H9 (cell line): ENCODE results near the gene SMARCC1. TPM values are rescaled to one million over a fixed set of nuclear protein-coding genes. Genes with fewer than 3 reads are reported as not detected.

Source experiments
- DNase-seq: peaks from one replicate; pipeline ENCODE4 v3.0.0-alpha.2; 2017
- H2AFZ ChIP-seq: one replicate; pipeline ENCODE4 v1.6.1; 2013; ENCODE audit warnings: mild to moderate bottlenecking, low read length, control low read depth, moderate library complexity
- H2AK5ac ChIP-seq: 2 replicates; pipeline ENCODE4 v1.6.1; 2013; ENCODE audit warnings: low read length, control low read depth, mixed read lengths; ENCODE audit not compliant: insufficient read length
- H2BK120ac ChIP-seq: one replicate; pipeline ENCODE4 v1.6.1; 2013; ENCODE audit warnings: low read depth, mild to moderate bottlenecking, low read length, control low read depth, inconsistent platforms; ENCODE audit not compliant: poor library complexity, severe bottlenecking
- H2BK12ac ChIP-seq: 2 replicates; pipeline ENCODE4 v1.6.1; 2013; ENCODE audit warnings: low read length, control low read depth, mixed read lengths, low read depth; ENCODE audit not compliant: insufficient read length
- H2BK15ac ChIP-seq: 2 replicates; pipeline ENCODE4 v1.6.1; 2013; ENCODE audit warnings: low read depth, low read length, control low read depth
- H2BK20ac ChIP-seq: one replicate; pipeline ENCODE4 v1.6.1; 2013; ENCODE audit warnings: low read depth, mild to moderate bottlenecking, low read length, control low read depth, inconsistent platforms; ENCODE audit not compliant: poor library complexity, severe bottlenecking
- H2BK5ac ChIP-seq: 2 replicates; pipeline ENCODE4 v1.6.1; 2013; ENCODE audit warnings: low read length, control low read depth, mixed read lengths; ENCODE audit not compliant: insufficient read length
- H3K14ac ChIP-seq: 2 replicates; pipeline ENCODE4 v1.6.1; 2013; ENCODE audit warnings: low read length, control low read depth; ENCODE audit not compliant: insufficient read depth
- H3K18ac ChIP-seq: 2 replicates; pipeline ENCODE4 v1.6.1; 2013; ENCODE audit warnings: low read depth, mild to moderate bottlenecking, mixed read lengths, low read length, control low read depth; ENCODE audit not compliant: insufficient read length
- H3K23ac ChIP-seq: 2 replicates; pipeline ENCODE4 v1.6.1; 2013; ENCODE audit warnings: low read length, control low read depth, mixed read lengths, low read depth; ENCODE audit not compliant: insufficient read length
- H3K23me2 ChIP-seq: 2 replicates; pipeline ENCODE4 v1.6.1; 2013; ENCODE audit warnings: low read depth, mild to moderate bottlenecking, mixed read lengths, low read length, control low read depth; ENCODE audit not compliant: insufficient read length, poor library complexity, severe bottlenecking
- H3K27ac ChIP-seq: 2 replicates; pipeline ENCODE4 v1.5.1; 2013; ENCODE audit warnings: low read length, control low read depth, mixed read lengths, low read depth; ENCODE audit not compliant: insufficient read length
- H3K27me3 ChIP-seq: 2 replicates; pipeline ENCODE4 v1.6.1; 2013; ENCODE audit warnings: low read length, control low read depth, inconsistent platforms; ENCODE audit not compliant: insufficient read depth
- H3K4ac ChIP-seq: 2 replicates; pipeline ENCODE4 v1.6.1; 2013; ENCODE audit warnings: low read depth, mild to moderate bottlenecking, control low read depth, inconsistent platforms, low read length, moderate library complexity
- H3K4me1 ChIP-seq: 2 replicates; pipeline ENCODE4 v1.6.1; 2013; ENCODE audit warnings: low read length, control low read depth, inconsistent platforms; ENCODE audit not compliant: insufficient read depth
- H3K4me2 ChIP-seq: 2 replicates; pipeline ENCODE4 v1.6.1; 2013; ENCODE audit warnings: low read length, control low read depth, mixed read lengths; ENCODE audit not compliant: insufficient read length, insufficient read depth
- H3K56ac ChIP-seq: 2 replicates; pipeline ENCODE4 v1.6.1; 2013; ENCODE audit warnings: low read depth, mild to moderate bottlenecking, mixed read lengths, low read length, control low read depth; ENCODE audit not compliant: insufficient read length
- H3K79me1 ChIP-seq: 2 replicates; pipeline ENCODE4 v1.6.1; 2013; ENCODE audit warnings: low read depth, mild to moderate bottlenecking, moderate library complexity, low read length, control low read depth, inconsistent platforms; ENCODE audit not compliant: insufficient read depth, poor library complexity, severe bottlenecking
- H3K79me2 ChIP-seq: 2 replicates; pipeline ENCODE4 v1.6.1; 2013; ENCODE audit warnings: low read length, control low read depth, inconsistent platforms; ENCODE audit not compliant: insufficient read depth
- H3K9ac ChIP-seq: 2 replicates; pipeline ENCODE4 v1.6.1; 2013; ENCODE audit warnings: low read length, control low read depth, mixed read lengths; ENCODE audit not compliant: insufficient read length; ENCODE audit errors: extremely low read depth
- H3K9me3 ChIP-seq: one replicate; pipeline ENCODE4 v1.6.1; 2013; ENCODE audit warnings: low read depth, low read length, inconsistent platforms; ENCODE audit not compliant: control insufficient read depth
- H3T11ph ChIP-seq: one replicate; pipeline ENCODE4 v1.6.1; 2013; ENCODE audit warnings: mild to moderate bottlenecking, low read length, control low read depth, inconsistent platforms
- H4K20me1 ChIP-seq: one replicate; pipeline ENCODE4 v1.6.1; 2013; ENCODE audit not compliant: control insufficient read depth, insufficient read length, insufficient read depth
- H4K5ac ChIP-seq: 2 replicates; pipeline ENCODE4 v1.6.1; 2013; ENCODE audit warnings: low read depth, mild to moderate bottlenecking, mixed read lengths, low read length, control low read depth; ENCODE audit not compliant: insufficient read length
- H4K8ac ChIP-seq: replicated peaks from 2 replicates; pipeline ENCODE4 v1.6.1; 2013; ENCODE audit warnings: low read length, control low read depth, mixed read lengths, low read depth; ENCODE audit not compliant: insufficient read length
- H4K91ac ChIP-seq: 2 replicates; pipeline ENCODE4 v1.6.1; 2013; ENCODE audit warnings: low read depth, mild to moderate bottlenecking, moderate library complexity, mixed read lengths, low read length, control low read depth; ENCODE audit not compliant: insufficient read length
- H3K27ac Mint-ChIP-seq, 3 experiments: 2 replicates in 2 of 3; 3 replicates in 1 of 3; pipeline ENCODE4 v1.8.0; 2020 to 2021; ENCODE audit warnings: mixed read lengths in 3 of 3, mild to moderate bottlenecking in 1 of 3, moderate library complexity in 1 of 3
- H3K27me3 Mint-ChIP-seq: 2 replicates; pipeline ENCODE4 v1.8.0; 2021; ENCODE audit warnings: low read depth, mild to moderate bottlenecking, moderate library complexity, mixed read lengths
- H3K36me3 Mint-ChIP-seq, 3 experiments: 2 replicates in 2 of 3; 3 replicates in 1 of 3; pipeline ENCODE4 v1.8.0; 2020 to 2021; ENCODE audit warnings: low read depth in 3 of 3, mixed read lengths in 3 of 3; ENCODE audit not compliant: insufficient read depth in 1 of 3
- H3K4me1 Mint-ChIP-seq, 2 experiments: 2 replicates each; pipeline ENCODE4 v1.8.0; 2020; ENCODE audit warnings: mixed read lengths in 2 of 2
- H3K4me3 Mint-ChIP-seq, 2 experiments: 2 replicates in 1 of 2; 3 replicates in 1 of 2; pipeline ENCODE4 v1.8.0; 2020 to 2021; ENCODE audit warnings: mild to moderate bottlenecking in 2 of 2, mixed read lengths in 2 of 2, moderate library complexity in 1 of 2
- H3K9me3 Mint-ChIP-seq, 2 experiments: 2 replicates in 1 of 2; 3 replicates in 1 of 2; pipeline ENCODE4 v1.8.0; 2020; ENCODE audit warnings: mild to moderate bottlenecking in 2 of 2, mixed read lengths in 2 of 2, moderate library complexity in 1 of 2
- WGBS: extraction: QIAGEN DNeasy Blood & Tissue Kit; methylation state at CpG from one replicate; pipeline ENCODE4 v1.1.7; 2013; ENCODE audit warnings: missing lambda C conversion rate, low lambda C conversion rate, mixed read lengths; ENCODE audit not compliant: insufficient read length; ENCODE audit errors: extremely low coverage; 5-methylcytosine and 5-hydroxymethylcytosine counted together
- total RNA-seq: library from RNA; stranded (reverse); gene quantifications from 2 replicates; pipeline ENCODE4 v1.2.1, GENCODE V29; 2021
- TF ChIP-seq, protein P1 (sequence below): fragments of 200-600 bp; sonication (generic); conservative IDR thresholded peaks from 3 replicates; pipeline ENCODE4 v1.8.0; 2021; ENCODE audit warnings: antibody characterized with exemption, mild to moderate bottlenecking

The SMARCC1 gene
- total RNA-seq, 1 experiment from 2014 or later, result 274 TPM

DNA sequence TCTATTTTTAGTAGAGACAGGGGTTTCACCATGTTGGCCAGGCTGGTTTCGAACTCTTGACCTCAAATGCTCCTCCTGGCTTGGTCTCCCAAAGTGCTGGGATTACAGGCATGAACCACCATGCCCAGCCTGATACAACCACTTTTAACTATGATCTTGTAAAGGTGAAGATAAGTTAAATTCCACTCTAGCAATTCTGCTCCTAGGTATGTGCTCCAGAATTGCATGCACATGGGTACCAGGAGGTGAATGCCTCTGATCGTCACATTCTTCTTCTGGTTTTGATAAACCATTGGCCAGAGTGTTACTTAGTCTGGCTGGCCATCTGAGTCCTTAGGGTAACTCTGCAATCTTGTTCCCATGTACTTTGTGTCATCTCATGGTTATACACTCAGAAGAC is 225.3 kb downstream of the SMARCC1 start:
- Histone ChIP-seq H2AFZ (no peak overlapping the region), H3K79me1 (no peaks in the 10 kb centered on the region)
- H3K4me3 Mint-ChIP-seq, result no peak overlapping the region

More for the DNA sequence above, 225.3 kb downstream of the SMARCC1 start:
- H2BK12ac ChIP-seq, result no peak overlapping the region
- no peak overlapping the region for H3K14ac ChIP-seq
- H2BK120ac ChIP-seq, result no peak overlapping the region
- Mint-ChIP-seq H3K9me3 (no peaks in the 10 kb centered on the region), H3K36me3 (no peaks in the 10 kb centered on the region), H3K4me1 (0 out of 4 replicates have a peak, but pooled peaks cover 0 to 4% of the 10 kb centered on the region in 2 experiments), H3K27me3 (peaks cover 3% of the 10 kb centered on the region; the same call in 1 of the 2 replicates), H3K27ac (no peak overlapping the region)
- H4K20me1 ChIP-seq, result no peaks in the 10 kb centered on the region
- H3K9me3 ChIP-seq, result no peaks in the 10 kb centered on the region
- no peak overlapping the region for H3K27ac ChIP-seq
- H3K79me2 ChIP-seq, result no peaks in the 10 kb centered on the region
- no peak overlapping the region for H2AK5ac ChIP-seq
- no peak overlapping the region for H3T11ph ChIP-seq
- no CpG with 5 or more reads among the region's 2 CpGs for WGBS
- DNase-seq, result no peak
- H4K8ac ChIP-seq, result no peak overlapping the region
- H3K23ac ChIP-seq, result no peak overlapping the region
- no peaks in the 10 kb centered on the region for H3K23me2 ChIP-seq
- TF ChIP-seq, protein P1, sequence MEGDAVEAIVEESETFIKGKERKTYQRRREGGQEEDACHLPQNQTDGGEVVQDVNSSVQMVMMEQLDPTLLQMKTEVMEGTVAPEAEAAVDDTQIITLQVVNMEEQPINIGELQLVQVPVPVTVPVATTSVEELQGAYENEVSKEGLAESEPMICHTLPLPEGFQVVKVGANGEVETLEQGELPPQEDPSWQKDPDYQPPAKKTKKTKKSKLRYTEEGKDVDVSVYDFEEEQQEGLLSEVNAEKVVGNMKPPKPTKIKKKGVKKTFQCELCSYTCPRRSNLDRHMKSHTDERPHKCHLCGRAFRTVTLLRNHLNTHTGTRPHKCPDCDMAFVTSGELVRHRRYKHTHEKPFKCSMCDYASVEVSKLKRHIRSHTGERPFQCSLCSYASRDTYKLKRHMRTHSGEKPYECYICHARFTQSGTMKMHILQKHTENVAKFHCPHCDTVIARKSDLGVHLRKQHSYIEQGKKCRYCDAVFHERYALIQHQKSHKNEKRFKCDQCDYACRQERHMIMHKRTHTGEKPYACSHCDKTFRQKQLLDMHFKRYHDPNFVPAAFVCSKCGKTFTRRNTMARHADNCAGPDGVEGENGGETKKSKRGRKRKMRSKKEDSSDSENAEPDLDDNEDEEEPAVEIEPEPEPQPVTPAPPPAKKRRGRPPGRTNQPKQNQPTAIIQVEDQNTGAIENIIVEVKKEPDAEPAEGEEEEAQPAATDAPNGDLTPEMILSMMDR, result no peak
- no peak overlapping the region for H4K5ac ChIP-seq
- no peak overlapping the region for H2BK5ac ChIP-seq
- no peak overlapping the region for H3K4ac ChIP-seq
- no peaks in the 10 kb centered on the region for H3K27me3 ChIP-seq
- no peak overlapping the region for H2BK15ac ChIP-seq
- no peak overlapping the region for H2BK20ac ChIP-seq
- H3K18ac ChIP-seq, result no peak overlapping the region
- H3K56ac ChIP-seq, result no peak overlapping the region
- no peaks in the 10 kb centered on the region for H3K4me1 ChIP-seq
- no peak overlapping the region for H3K4me2 ChIP-seq
- H3K9ac ChIP-seq, result no peak overlapping the region
- no peak overlapping the region for H4K91ac ChIP-seq
